OCI-LY1 (cell line): Measurements from ENCODE around the gene SYTL1.

Experiments
- H2AFZ ChIP-seq: fragments of 200-600 bp; sonication (generic), shearing (Covaris generic); 2 replicates; pipeline ENCODE4 v1.6.0; 2014; ENCODE audit warnings: antibody characterized with exemption, mild to moderate bottlenecking, low read length
- H3F3A ChIP-seq: fragments of 200-600 bp; sonication (generic), shearing (Covaris generic); 2 replicates; pipeline ENCODE4 v1.6.0; 2014; ENCODE audit warnings: mild to moderate bottlenecking, antibody characterized with exemption, low read length, moderate library complexity; ENCODE audit not compliant: insufficient read depth
- H3K27ac ChIP-seq: fragments of 200-600 bp; sonication (generic); 2 replicates; pipeline ENCODE4 v1.5.1; 2014; ENCODE audit warnings: low read length, mixed run types, mild to moderate bottlenecking, low read depth; ENCODE audit not compliant: poor library complexity, severe bottlenecking
- H3K27me3 ChIP-seq: fragments of 200-600 bp; sonication (generic); 2 replicates; pipeline ENCODE4 v1.6.0; 2014; ENCODE audit warnings: antibody characterized with exemption, mild to moderate bottlenecking, low read length, moderate library complexity; ENCODE audit not compliant: insufficient read depth
- H3K36me3 ChIP-seq: fragments of 200-600 bp; sonication (generic); 2 replicates; pipeline ENCODE4 v1.6.1; 2014; ENCODE audit warnings: mild to moderate bottlenecking, antibody characterized with exemption, low read length, moderate library complexity, mixed read lengths; ENCODE audit not compliant: insufficient read depth
- H3K4me1 ChIP-seq: fragments of 200-600 bp; sonication (generic); 2 replicates; pipeline ENCODE4 v1.5.1; 2014; ENCODE audit warnings: mild to moderate bottlenecking, low read length, moderate library complexity; ENCODE audit not compliant: insufficient read depth, severe bottlenecking
- H3K4me2 ChIP-seq: fragments of 200-600 bp; sonication (generic), shearing (Covaris generic); 2 replicates; pipeline ENCODE4 v1.6.1; 2014; ENCODE audit warnings: low read length
- H3K4me3 ChIP-seq: fragments of 200-600 bp; sonication (generic); 2 replicates; pipeline ENCODE4 v1.5.1; 2014; ENCODE audit warnings: low read length, low read depth, mild to moderate bottlenecking, mixed read lengths; ENCODE audit not compliant: poor library complexity, severe bottlenecking
- H3K79me2 ChIP-seq: fragments of 200-600 bp; shearing (Covaris generic); 2 replicates; pipeline ENCODE4 v1.6.1; 2016; ENCODE audit warnings: mixed run types, low read length, mixed read lengths; ENCODE audit not compliant: insufficient read depth
- H3K9ac ChIP-seq: fragments of 200-600 bp; sonication (generic), shearing (Covaris generic); 2 replicates; pipeline ENCODE4 v1.6.1; 2014; ENCODE audit warnings: mild to moderate bottlenecking, low read length, mixed read lengths
- H3K9me2 ChIP-seq: fragments of 200-600 bp; sonication (generic), shearing (Covaris generic); 2 replicates; pipeline ENCODE4 v1.6.1; 2014; ENCODE audit warnings: low read depth, mild to moderate bottlenecking, low read length, mixed read lengths
- H3K9me3 ChIP-seq: fragments of 200-600 bp; shearing (Covaris generic); 2 replicates; pipeline ENCODE4 v1.6.1; 2014; ENCODE audit warnings: low read length, mixed read lengths
- H4K20me1 ChIP-seq: fragments of 200-600 bp; sonication (generic), shearing (Covaris generic); 2 replicates; pipeline ENCODE4 v1.6.0; 2016; ENCODE audit warnings: mild to moderate bottlenecking, low read length; ENCODE audit not compliant: insufficient read depth
- EZH2 ChIP-seq: fragments of 200-600 bp; sonication (generic), shearing (Covaris generic); IDR thresholded peaks from 2 replicates; pipeline ENCODE4 v1.8.0; 2017; ENCODE audit warnings: borderline replicate concordance, mixed run types, mild to moderate bottlenecking, antibody characterized with exemption, low read length, moderate library complexity, mixed read lengths
- TF ChIP-seq, protein P1 (sequence below): fragments of 200-600 bp; sonication (generic), shearing (Covaris generic); IDR thresholded peaks from 2 replicates; pipeline ENCODE4 v1.5.1; 2017; ENCODE audit warnings: mild to moderate bottlenecking, antibody characterized with exemption, low read length, moderate library complexity, mixed read lengths

Gene SYTL1

GRCh38 chr1:27356619-27357280 lies 14.9 kb downstream of the SYTL1 start:
- peak overlapping the region; percentile 56; the same call in 1 of the 2 replicates for H3K9ac ChIP-seq
- no peaks in the 10 kb centered on the region; the same call in 1 of the 2 replicates for H3K27me3 ChIP-seq
- H3F3A ChIP-seq = no peaks in the 10 kb centered on the region
- H3K4me2 ChIP-seq = peak overlapping the region; percentile 82
- H4K20me1 ChIP-seq = no peaks in the 10 kb centered on the region
- no peak for TF ChIP-seq EZH2
- TF ChIP-seq, protein P1, sequence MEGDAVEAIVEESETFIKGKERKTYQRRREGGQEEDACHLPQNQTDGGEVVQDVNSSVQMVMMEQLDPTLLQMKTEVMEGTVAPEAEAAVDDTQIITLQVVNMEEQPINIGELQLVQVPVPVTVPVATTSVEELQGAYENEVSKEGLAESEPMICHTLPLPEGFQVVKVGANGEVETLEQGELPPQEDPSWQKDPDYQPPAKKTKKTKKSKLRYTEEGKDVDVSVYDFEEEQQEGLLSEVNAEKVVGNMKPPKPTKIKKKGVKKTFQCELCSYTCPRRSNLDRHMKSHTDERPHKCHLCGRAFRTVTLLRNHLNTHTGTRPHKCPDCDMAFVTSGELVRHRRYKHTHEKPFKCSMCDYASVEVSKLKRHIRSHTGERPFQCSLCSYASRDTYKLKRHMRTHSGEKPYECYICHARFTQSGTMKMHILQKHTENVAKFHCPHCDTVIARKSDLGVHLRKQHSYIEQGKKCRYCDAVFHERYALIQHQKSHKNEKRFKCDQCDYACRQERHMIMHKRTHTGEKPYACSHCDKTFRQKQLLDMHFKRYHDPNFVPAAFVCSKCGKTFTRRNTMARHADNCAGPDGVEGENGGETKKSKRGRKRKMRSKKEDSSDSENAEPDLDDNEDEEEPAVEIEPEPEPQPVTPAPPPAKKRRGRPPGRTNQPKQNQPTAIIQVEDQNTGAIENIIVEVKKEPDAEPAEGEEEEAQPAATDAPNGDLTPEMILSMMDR = no peak
- H3K4me1 ChIP-seq = peaks cover 43% of the 10 kb centered on the region
- H2AFZ ChIP-seq = no peak overlapping the region
- H3K4me3 ChIP-seq = peak overlapping the region; percentile 58
- no peaks in the 10 kb centered on the region for H3K79me2 ChIP-seq
- H3K9me2 ChIP-seq = no peaks in the 10 kb centered on the region
- H3K27ac ChIP-seq = peak overlapping the region; percentile 37
- H3K36me3 ChIP-seq = no peaks in the 10 kb centered on the region
- H3K9me3 ChIP-seq = no peaks in the 10 kb centered on the region

- H3K9ac ChIP-seq = peak overlapping the region; percentile 56; the same call in 1 of the 2 replicates
- peaks cover 43% of the 10 kb centered on the region for H3K4me1 ChIP-seq
- no peaks in the 10 kb centered on the region for H3K36me3 ChIP-seq
- TF ChIP-seq EZH2 = no peak
- TF ChIP-seq, protein P1 = peak; percentile 87
- H2AFZ ChIP-seq = no peak overlapping the region
- no peaks in the 10 kb centered on the region for H3F3A ChIP-seq
- peak overlapping the region; percentile 37 for H3K27ac ChIP-seq
- H3K9me3 ChIP-seq = no peaks in the 10 kb centered on the region
- no peaks in the 10 kb centered on the region; the same call in 1 of the 2 replicates for H3K27me3 ChIP-seq
- H4K20me1 ChIP-seq = no peaks in the 10 kb centered on the region
- H3K9me2 ChIP-seq = no peaks in the 10 kb centered on the region
- H3K79me2 ChIP-seq = no peaks in the 10 kb centered on the region
- H3K4me3 ChIP-seq = peak overlapping the region; percentile 58
- H3K4me2 ChIP-seq = peak overlapping the region; percentile 82
These were observed 15.6 kb downstream of the SYTL1 start for GRCh38 chr1:27357281-27358037.

DNA sequence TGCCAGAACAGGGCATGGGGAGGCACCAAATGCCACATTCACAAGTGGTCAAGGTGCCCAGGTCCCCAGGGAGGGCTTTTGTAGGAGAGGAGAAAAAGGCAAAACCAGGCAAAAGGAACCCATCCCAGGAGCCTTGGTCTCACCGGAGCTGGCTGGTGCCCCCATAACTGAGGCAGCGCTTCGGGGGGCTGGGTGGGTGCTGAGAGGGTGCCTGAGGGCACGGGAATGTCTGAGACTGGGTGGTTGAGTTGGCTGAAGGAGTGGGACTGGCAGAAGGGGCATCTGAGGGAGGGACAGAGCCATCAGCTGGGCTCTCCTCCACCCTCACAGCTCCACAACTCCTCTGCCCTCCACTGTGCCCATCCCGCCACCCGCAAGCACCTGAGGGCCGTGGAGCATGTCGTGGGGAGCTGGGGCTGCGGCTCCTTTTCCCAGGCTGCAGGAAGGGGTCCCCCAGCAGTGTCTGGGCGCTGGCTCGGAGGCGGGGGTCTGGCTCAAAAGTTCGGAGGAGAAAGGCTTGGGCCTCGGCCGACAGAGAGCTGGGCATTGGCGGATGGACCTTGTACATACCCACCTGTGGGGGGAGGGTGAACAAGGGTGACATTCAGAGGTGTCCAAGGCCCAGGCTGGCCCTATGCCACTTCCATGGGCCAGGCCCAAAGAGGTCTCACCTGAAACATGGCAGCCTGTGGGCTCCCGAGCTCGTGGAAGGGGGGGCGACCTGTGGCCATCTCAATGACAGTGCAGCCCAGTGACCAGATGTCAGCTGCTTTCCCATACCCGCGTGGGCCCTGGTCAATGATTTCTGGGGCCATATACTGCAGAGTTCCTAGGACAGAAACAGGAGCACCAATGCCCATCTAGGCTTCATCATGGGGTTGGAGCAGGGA lies 16.5 kb downstream of the SYTL1 start:
- Histone ChIP-seq H3K4me2 (peak overlapping the region; percentile 82; the same call in 1 of the 2 replicates), H3K4me1 (peaks cover 43% of the 10 kb centered on the region), H3K9me2 (no peaks in the 10 kb centered on the region), H3K9me3 (no peaks in the 10 kb centered on the region), H3K4me3 (no peak overlapping the region), H3K9ac (no peak overlapping the region; the same call in 1 of the 2 replicates), H3K79me2 (no peaks in the 10 kb centered on the region), H3K27me3 (no peaks in the 10 kb centered on the region; the same call in 1 of the 2 replicates), H4K20me1 (no peaks in the 10 kb centered on the region), H3K36me3 (no peaks in the 10 kb centered on the region), H3K27ac (no peak overlapping the region), H2AFZ (no peak overlapping the region), H3F3A (no peaks in the 10 kb centered on the region)
- TF ChIP-seq, protein P1 = no peak
- TF ChIP-seq EZH2 = no peak
